ENCODE data around the gene SMIM15.
"Not testable (repeated sequence)": the region's sequence is repeated elsewhere in the genome, so short reads cannot be mapped to it uniquely, and the experiment has no call there.

Gene SMIM15, protein sequence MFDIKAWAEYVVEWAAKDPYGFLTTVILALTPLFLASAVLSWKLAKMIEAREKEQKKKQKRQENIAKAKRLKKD

DNA sequence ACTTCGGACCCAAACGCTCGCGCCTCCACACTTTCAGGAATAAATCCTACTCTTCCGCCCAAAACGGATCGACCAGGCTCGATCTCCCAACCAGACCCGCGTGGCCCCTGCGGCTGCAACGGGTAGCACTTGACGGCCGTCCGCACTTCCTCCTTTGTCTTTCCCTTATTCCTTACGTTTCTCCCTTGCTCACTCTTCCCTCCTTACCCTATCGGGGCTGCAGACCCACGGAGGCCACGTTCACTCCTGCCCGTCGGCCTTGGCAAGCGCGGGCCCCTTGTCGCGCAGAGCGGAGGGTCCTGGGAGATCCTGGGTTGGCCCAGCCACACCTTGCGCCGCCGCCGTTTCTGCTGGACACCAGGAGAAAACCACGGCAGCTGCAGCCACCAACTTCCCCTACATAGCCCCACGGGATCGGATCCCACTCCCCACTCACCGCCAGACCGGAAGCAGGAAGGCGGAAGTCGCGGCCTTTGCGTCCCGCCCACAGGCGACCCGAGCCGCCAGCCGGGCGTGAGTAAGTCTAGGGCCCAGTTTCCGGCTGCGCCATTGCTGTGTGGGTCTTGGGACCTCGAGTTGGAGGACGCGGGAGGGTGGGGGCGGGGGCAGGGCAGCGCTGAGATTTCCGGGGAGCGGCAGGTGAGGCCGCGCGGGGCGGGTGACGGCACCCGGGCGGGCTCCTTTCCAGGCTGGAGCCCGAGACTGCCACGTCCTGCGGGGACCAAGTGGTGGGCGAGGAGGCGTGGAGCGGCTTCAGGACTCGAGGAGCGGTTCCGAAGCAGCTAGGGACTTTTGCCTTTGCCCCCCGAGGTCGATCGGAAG is at the start of gene SMIM15:
SMIM15 (minus strand) TSS at position 459 of the 822 bp plus-strand sequence. CDS start 2,297 bp downstream, outside the sequence.
- DNase-seq (ENCODE audit: low read depth in 3 of 3, low spot score in 1 of 3) = peak; percentile 36 to 61 (median 55)

DNA sequence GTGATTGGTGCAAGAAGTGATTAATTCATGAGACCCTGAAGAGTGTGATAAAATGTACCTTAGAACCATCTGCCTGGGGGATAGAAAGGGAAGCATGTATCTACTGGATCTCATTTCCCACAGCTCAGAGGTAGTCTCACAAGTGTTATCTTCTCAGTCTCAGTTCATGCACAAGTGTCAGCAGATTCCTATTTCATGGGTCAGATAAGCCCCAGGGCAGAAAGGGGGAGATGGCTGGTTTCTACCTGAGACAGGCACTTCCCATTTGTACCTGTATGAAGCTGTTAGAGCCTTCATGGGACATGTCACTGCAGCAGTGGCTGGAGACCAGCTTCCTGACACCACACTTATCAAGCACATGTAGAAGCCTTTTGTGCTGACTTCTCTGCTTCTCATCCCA is 45.6 kb upstream of the SMIM15 start:
- no peak for DNase-seq (ENCODE audit: low read depth in 3 of 3, low spot score in 1 of 3)

DNA sequence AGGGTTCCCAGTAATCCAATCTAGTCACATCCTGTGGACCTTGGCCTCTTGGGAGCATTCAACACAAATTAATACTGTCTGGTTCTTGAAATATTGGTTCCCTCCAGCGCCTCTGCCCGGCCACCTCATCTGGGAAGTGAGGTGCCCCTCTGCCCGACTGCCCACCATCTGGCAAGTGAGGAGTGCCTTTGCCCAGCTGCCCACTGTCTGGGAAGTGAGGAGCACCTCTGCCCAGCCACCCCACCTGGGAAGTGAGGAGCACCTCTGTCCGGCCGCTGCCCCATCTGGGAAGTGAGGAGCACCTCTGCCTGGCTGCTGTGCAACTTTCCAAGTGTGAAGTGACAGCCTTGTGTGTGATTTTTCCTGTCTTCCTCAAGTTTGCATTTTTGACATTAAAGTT is 42.7 kb upstream of the SMIM15 start:
- DNase-seq (ENCODE audit: low read depth in 3 of 3, low spot score in 1 of 3) = no peak

DNA sequence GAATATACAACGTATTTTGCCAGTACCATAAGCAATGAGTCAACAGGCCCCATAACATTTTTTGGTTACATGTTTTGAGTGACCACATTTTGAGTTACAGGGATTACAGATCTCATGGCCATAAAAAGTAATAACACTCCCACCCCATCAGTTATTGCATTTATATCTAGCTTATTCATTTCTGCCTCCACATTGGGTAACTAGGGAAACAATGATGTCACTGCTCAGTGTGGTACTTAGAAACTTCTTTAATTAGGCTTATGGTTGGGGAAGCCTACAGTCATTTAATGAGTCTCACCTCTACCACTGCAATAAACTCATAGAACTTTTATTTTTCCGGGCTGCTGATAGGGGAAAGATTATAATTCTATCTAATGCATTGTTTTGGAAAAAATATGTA is 39.9 kb upstream of the SMIM15 start:
- DNase-seq (ENCODE audit: low read depth in 3 of 3, low spot score in 1 of 3) = no peak

DNA sequence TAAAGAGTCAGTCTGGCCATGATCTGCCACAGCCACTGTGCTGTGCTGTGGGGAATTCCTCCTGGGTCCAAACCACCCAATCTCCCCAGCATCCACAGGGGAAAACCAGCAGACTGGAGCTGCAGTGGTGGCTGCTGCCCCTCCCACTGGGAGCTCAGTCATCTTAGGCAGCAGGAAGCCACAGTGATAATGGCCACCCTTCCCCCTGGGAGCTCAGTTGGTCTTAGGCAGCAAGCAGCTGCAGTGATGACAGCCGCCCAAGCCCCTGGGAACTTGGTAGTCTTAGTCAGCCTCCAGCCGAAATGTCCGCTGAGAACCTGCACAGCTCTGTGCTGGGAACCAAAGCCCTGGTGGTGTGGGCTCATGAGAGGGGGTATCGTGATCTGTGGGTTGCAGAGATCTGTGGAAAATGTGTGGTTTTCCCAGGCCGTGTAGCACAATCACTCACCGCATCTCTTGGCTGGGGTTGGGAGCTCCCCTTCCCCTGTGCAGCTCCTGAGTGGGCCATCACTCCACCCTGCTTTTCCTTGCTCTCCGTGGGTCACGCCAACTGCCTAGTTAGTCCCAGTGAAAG is 38.4 kb upstream of the SMIM15 start:
- DNase-seq (ENCODE audit: low read depth in 3 of 3, low spot score in 1 of 3) = no peak

DNA sequence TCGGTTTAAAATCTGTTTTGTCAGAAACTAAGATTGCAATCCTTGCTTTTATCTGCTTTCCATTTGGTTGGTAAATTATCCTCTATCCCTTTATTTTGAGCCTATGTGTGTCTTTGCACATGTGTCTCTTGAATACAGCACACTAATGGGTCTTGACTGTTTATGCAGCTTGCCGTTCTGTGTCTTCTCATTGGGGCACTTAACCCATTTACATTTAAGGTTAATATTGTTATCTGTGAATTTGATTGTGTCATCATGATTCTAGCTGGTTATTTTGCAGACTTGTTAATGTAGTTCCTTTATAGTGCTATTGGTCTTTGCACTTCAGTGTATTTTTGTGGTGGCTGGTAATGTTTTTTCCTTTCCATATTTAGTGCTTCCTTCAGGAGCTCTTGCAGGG is 36.3 kb upstream of the SMIM15 start:
- no peak for DNase-seq (ENCODE audit: low read depth in 3 of 3, low spot score in 1 of 3)

DNA sequence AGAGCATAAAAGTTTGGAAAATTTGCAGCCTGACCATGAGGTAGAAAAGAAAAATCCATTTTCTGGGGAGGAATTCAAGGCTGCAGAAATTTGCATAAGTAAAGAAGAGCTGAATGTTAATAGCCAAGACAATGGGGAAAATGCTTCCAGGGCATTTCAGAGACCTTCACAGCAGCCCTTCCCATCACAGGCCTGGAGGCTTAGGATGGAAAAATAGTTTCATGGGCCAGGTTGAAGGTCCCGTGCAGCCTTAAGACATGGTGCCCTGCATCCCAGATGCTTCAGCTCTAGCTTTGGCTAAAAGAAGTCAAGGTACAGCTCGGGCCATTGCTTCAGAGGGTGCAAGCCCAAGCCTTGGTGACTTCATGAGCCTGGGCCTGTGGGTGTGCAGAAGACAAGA is 25.6 kb upstream of the SMIM15 start:
- DNase-seq (ENCODE audit: low read depth in 3 of 3, low spot score in 1 of 3) = not testable (repeated sequence)

DNA sequence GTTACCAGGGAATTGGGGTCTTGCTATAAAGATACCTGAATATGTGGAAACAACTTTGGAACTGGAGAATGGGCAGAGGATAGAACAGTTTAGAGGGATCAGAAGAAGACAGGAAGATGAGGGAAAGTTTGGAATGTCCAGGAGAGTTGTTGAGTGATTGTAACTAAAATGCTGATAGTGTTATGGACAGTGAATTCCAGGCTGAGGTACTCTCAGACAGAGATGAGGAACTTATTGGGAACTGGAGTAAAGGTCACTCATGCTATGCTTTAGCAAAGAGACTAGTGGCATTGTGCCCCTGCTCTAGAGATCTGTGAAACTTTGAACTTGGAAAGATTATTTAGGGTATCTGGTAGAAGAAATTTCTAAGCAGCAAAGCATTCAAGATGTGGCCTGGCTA is 25.1 kb upstream of the SMIM15 start:
- DNase-seq (ENCODE audit: low read depth in 3 of 3, low spot score in 1 of 3) = not testable (repeated sequence)

DNA sequence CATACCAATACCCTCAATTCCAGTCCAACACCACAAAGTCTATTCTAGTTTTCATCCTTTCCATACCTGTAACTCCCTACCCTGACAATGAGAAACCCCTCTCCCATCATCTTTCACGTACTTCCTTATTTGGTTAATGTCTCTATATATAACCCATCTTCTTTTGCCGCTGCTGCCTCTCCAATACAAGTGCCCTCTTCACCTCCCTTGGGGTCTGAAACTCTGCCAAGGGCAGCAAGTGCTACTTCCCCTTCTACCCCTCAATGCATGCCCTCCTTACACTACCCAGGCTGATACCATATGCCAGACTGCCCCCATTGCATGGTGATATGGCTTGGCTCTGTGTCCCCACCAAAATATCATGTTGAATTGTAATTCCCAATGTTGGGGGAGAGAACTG is 24.4 kb upstream of the SMIM15 start:
- no peak for DNase-seq (ENCODE audit: low read depth in 3 of 3, low spot score in 1 of 3)

DNA sequence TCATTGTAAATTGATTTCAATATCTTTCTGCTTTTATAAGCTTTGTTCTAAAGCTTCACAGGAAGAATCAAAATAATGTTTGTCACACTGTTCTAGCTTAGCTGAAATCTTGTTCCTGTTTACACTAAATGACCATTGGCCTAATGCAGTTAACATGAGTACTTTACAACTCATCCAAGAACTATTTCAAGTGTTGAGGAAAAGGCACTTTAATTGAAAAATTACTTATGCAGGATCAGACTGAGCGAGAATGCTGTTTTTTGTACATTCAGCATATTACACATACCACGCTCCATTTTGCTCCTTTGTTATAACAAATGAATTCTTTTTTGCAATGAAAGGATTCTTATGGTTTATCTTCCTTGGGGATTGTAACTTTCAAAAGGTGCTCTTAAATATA is 22.4 kb upstream of the SMIM15 start:
- DNase-seq (ENCODE audit: low read depth in 3 of 3, low spot score in 1 of 3) = no peak

DNA sequence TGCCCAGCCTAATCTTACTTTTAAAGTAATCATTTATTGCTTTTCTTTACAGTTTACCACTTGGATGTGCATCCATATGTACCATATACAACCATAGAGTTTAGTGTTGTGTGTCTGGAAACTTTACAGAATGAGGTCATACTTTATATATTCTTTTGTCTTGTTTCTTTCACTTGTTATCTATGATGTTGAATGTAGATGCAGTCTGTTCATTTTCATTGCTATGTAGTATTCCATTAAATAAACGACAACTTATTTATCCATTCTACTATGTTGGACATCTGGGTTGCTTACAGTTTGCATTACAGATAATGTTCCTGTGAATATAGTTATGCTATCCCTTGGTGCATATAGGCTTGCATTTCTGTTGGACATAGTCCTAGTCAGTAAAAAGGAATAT is 21.3 kb upstream of the SMIM15 start:
- DNase-seq (ENCODE audit: low read depth in 3 of 3, low spot score in 1 of 3) = no peak

DNA sequence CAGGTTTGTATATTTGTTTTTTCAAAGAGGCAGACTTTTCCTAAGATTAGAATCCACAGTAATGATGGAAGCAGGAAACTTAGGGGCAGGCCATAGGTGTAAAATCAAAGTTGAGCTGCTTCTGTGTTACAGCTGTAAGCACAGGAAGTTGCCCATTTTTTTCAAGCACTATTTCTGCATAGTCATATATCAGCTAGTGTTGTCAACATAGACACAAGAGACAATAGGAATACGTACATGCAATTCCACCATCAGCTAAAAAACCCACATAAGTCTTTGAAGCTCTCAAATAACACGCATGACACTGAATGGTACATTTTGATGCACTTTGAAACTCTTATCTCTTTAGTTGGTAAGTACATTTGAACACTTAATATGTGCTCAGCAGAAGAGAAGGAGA is 20.2 kb upstream of the SMIM15 start:
- no peak for DNase-seq (ENCODE audit: low read depth in 3 of 3, low spot score in 1 of 3)

DNA sequence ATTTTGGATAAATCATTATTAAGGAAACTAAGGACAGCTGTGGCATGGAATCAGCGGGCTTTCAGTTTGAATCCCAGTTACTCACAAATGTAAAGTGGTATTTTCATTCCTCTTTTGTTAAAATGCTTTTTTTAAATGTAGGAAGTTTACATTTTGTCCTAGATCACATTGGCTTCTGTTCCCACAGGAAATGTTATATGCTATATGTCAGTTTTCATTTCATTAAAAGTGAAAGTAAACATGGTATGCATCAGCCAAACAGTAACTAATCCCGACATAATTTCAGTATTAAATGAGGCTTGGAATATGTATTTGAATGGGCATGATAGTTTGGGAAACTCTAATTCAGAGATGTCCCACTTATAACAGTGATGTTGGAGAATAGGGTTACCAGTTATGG is 18.6 kb upstream of the SMIM15 start:
- no peak for DNase-seq (ENCODE audit: low read depth in 3 of 3, low spot score in 1 of 3)

DNA sequence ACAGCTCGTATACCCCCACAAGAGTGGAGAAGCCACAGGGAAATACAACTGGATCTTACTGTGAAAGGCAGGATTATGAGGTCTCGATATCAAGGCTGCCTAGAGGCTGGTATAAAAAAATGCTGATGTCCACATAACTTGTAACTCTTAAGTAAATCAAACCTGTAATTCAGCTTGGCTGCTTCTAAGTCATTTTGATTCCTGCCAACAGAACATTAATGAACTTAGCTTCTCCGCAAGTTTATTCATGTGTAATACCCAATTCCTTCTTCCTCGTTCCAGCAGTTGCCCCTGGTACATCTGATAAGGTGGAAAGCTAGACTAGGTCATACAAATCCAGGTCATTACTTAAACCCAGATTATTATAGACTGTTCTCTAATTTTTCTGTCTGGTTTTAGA is 16.4 kb upstream of the SMIM15 start:
- DNase-seq (ENCODE audit: low read depth in 3 of 3, low spot score in 1 of 3) = no peak

DNA sequence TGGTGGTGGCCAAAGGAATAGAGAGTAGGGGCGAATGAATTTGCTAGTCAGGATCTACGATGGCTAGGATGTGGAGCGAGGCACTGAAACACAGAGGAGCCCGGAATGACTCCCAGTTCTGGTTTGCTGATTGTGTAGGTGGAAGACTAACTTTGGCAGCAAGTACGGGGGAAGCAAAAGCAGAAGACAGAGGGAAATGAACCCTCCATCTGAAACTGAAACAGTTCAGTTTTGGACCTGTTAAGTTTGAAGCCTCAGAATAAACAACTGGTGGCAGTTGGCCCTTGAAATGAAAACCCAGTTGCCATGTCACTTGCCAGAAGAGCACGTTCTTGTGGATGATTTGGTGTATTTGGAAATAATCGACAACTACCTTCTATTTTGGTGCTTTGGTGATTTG is 15.4 kb upstream of the SMIM15 start:
- no peak for DNase-seq (ENCODE audit: low read depth in 3 of 3, low spot score in 1 of 3)

DNA sequence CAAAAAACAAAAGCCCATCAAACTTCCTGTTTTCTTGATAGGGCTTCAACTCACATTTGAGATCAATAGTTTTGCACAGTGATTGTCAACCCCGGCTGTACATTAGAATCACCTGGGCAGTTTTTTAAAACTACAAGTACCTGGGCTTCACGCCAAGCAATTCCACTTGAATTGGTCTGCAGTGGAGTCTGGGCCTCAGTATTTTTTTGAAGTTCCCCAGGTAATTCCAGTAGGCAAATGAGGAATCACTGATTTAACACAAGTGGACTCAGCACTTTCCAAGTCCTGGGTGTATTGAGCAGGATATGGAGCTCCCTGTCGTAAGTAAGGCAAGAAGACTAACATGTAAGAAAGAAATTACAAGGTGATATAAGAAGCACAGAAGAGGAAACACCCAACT is 14.8 kb upstream of the SMIM15 start:
- DNase-seq (ENCODE audit: low read depth in 3 of 3, low spot score in 1 of 3) = no peak

DNA sequence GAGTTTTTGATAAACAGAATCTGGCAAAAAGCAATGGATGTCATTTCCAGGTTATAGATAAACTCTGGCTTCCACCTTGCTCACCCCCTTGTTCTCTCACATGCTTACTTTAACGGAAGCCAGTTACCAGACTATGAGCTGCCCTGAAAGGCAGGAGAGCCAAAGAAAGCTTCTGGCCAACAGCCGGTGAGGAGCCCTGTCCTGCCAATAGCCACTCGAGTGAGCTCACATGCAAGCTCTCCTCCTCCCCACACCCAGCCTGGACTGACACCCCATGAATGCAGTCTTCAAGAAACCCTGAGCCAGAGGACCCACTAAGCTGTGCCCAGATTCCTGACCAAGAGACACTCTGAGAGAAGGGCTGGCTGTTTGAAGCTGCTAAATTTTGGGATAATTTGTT is 14.4 kb upstream of the SMIM15 start:
- DNase-seq (ENCODE audit: low read depth in 3 of 3, low spot score in 1 of 3) = no peak

DNA sequence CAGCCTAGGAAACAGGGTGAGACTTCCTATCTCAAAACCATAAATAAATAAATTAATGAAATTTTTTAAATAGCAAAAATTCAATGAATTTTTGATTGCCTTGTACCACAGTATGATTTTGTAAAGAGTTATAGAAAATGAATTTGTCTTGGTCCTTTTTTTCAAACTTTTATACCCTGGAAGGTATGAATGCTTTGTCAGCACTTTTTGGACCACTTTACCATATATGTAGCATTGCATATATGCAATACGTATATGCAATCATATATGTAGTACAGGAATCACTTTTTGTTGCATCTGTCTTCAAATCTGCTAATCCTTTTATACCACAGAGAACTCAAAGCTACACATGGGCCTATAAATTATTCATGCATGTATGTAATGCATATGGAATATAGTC is 9.2 kb upstream of the SMIM15 start:
- DNase-seq (ENCODE audit: low read depth in 3 of 3, low spot score in 1 of 3) = no peak

DNA sequence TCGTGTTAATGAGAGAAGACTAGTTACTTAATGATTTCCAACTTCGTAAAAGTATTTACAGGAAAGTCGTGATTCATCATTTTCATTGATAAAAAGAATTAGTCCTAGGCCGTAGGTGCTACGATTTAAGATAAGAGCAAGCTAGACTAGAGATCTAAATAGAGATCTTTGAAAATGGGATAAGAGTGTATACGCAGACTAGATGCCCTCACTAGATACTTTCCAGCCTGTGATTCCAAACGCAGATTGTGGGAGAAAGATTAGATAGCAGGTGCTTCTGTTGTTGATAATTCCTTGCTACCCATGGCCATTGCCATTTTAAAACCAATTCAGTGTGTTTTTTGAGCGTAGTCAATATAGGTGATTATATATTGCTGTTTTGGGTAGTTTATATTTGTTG is 6.7 kb upstream of the SMIM15 start:
- no peak for DNase-seq (ENCODE audit: low read depth in 3 of 3, low spot score in 1 of 3)

DNA sequence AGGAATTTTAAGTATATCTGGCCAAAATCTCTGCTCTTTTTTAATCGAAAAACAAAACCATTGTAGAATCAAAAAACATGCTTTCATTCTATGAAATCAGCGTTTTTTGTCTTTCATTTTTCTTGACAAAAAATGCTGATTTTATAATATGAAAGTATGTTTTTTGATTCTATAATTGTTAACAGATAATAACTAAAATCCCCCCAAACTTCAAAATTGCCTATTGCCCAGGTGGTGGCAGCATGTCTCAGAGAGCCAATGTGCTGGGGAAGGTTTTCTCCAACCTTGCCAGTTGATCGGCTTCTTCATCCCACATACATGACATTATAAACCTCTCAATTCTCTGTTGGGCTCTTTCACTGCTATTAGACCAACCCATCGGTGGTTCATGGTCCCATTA is 5.1 kb upstream of the SMIM15 start:
- DNase-seq (ENCODE audit: low read depth in 3 of 3, low spot score in 1 of 3) = no peak

DNA sequence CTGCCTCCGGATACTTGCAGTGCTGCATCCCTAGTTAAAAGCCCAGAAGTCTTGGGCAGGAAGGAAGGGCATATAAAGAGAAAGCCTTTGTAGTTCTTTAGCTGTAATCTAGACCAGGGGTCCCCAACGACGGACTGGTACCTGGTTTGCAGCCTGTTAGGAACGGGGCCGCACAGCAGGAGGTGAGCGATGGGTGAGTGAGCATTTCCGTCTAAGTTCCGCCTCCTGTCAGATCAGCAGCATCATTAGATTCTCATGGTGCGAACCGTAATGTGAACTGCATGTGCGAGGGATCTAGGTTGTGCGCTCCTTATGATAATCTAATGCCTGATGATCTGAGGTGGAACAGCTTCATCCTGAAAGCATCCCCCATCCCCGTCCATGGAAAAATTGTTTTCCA is 1.6 kb upstream of the SMIM15 start:
- no peak for DNase-seq (ENCODE audit: low read depth in 3 of 3, low spot score in 1 of 3)

DNA sequence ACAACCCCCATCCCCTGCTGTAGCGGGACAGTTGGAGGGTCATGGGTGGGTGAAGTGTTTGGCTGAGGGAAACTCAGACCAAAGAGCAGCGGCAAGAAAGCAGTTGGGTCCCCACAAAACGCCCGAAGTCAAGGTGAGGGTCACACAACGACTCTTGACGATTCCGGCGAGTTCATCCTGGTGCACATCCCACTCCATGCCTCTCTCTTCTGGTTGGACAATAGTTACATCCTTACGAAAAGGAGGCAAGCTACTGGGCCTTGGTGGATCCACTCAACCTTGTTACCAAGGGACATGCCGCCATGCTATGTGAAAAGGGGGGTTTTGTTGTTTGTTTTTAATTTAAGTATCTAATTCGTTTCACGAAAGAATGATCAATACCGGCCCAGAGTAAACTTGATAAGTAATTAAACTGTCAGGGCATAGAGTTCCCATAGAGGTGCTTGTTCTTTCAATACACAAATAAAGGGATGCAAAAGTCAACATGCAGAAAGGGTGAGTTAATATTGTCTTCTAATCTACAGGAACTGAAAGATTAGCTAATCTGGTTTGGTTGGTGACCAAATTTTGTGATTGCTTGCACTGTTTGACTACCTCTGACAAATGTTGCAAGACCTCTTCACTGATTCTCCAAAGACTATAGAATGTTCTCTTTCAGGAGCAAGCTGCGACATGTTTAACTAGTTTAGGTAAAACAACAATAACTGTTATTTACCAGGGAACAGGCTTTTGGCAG is 732 bp upstream of the SMIM15 start:
- no peak for DNase-seq (ENCODE audit: low read depth in 3 of 3, low spot score in 1 of 3)

All from stimulated activated CD4-positive, alpha-beta T cell treated with anti-CD3 and anti-CD28 coated beads, TNF-alpha, amount 100 ng/mL, for 1 hour (primary cell).